T-helper 2 cell (primary cell): ENCODE measurements around the gene TCF7L1.
"Not testable (repeated sequence)": the region's sequence is repeated elsewhere in the genome, so short reads cannot be mapped to it uniquely, and the experiment has no call there.

Source experiments
- DNase-seq, 5 experiments: peaks; one replicate each; pipeline versions ENCODE4 v3.0.0 to v3.0.0-alpha.2; 2012 to 2022

The TCF7L1 gene

DNA sequence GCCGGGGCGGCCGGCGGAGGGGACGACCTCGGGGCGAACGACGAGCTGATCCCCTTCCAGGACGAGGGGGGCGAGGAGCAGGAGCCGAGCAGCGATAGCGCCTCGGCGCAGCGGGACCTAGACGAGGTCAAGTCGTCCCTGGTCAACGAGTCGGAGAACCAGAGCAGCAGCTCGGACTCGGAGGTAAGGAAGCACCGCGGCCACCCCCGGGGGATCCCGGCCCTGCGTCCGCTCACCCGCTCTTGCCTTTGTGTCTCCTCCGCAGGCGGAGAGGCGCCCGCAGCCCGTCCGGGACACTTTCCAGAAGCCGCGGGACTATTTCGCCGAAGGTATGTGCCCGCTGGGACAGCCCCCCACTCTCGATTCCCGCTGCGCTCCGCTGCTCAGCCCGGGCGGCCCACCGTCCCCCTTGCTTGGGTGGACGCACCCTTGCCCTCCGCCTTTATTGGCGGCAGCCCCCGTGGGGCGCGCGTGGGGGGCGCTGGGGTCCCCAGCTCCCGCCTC lies 611 bp downstream of the TCF7L1 start:
- peak in 1 of 5 experiments; percentile 8 for DNase-seq

DNA sequence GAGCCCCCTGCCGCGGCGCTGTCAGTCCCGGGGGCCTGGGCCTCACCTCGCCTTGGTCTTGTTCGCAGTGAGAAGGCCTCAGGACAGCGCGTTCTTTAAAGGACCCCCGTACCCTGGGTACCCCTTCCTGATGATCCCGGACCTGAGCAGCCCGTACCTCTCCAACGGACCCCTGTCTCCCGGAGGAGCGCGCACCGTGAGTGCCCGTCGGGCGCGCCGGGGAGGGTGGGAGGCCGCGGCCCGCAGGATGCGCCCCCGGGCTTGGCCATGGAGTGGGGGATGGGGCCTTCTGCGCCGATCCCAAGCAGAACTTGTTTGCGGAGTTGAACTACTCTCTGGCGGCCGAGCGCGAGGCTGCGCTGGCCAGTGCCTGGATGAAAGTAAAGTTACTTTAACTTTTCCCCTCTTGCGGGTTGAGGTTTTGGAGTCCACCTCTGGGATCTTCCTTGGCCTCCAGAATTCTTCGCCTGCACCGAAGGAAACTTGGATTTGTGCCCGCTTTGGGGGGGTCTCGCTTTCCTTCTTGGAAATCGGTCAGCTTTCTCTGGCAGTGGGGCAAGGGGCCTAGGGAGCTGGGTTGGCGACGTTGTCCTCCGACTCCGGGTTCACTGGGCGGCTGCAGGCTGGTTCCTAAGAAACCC lies 1.2 kb downstream of the TCF7L1 start:
- DNase-seq = no peak

DNA sequence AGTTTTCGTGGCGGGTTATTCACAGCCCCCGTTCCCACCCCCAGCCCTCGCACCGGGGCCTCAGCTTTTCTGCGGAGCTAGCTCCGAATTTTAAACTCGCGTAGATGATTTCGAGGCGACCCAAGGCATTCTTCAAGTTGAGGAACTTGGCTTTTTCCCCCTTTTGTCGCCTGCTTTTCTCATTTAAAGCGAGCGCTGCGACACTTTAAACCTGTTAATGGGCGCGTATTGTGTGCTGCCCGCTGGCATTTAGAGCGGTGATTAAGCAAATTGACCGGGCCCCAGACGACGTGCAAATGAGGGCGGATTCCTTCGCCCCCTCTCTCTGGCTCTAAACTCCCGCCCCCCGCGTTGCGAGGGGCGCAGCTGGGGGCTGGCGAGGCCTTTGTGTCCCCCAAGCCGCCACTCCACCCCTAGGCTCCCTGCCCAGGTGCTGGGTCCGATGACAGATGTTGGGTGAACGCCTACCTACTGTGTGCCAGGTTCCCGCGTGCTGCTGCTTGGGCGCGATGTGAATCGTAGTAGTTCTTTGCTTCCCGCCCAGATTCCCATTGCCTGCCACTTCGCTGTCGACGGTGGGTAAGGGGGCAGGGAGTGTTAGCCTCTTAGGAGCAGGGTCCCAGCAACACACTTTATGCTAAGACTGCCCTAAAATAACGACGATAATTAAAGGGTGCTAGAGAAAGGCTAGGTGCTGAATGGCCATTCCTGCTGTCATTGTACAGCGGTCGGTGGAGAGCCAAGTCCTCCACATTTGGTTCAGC lies 1.9 kb downstream of the TCF7L1 start:
- no peak for DNase-seq

DNA sequence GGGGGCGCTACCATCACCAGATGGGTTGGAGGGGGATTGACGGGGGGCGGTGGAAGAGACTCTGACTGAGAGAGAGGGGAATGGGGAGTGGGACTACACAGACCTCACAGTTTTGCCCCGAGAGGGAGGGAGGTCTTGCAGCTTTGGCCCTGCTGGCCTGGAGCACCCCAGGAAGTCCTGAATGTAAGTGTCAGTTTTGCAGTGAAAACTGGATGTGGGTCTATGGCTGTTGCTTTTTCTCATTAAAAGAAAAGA lies 2.4 kb downstream of the TCF7L1 start:
- no peak for DNase-seq

DNA sequence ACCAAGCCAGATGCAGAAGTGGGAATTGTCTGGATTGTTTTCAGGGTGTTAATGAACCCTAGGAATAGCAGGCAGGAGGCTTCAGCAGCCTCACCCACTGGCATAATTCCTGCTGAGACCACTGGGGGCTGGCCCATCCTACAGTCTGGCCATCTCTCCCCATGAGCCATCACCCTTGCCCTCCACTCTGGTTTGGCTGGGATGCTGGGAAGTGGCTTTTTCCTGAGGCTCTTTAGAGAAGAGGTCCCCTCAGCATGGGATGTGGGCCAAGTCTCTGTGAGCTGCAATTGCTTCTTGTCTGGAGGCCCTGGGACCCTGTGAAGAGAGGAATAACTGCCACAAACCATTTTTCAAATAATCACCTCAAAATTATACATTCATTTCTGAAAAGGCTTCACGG lies 4.0 kb downstream of the TCF7L1 start:
- no peak for DNase-seq

DNA sequence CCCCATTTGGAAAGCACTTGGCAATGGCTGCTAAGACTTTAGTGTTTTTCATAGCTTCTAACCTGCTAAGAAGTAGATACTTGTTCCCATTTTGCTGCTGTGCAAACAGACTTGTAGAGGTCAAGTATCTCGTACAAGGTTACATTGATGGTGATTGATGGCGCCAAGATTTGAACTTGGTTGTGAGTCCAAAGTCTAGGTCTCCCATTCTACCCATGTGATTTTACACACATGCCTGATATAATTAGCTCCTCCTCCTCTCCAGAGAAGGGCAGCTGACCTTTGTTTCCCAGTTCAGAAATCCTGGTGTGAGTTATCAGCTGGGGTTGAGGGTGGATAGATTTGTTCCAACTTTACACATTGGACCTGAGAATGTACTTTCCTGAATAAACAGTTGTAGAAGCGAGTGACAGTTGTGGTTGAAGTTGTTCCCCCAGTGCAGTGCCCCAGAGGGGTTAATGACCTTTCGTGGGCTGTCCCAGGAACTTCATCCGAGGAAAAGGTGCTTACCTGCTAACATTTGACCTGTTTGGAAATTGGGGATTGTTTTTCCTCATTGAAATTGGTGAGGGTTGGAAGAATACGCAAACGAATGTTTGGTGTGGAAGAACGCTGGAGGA lies 10.4 kb downstream of the TCF7L1 start:
- DNase-seq = no peak

DNA sequence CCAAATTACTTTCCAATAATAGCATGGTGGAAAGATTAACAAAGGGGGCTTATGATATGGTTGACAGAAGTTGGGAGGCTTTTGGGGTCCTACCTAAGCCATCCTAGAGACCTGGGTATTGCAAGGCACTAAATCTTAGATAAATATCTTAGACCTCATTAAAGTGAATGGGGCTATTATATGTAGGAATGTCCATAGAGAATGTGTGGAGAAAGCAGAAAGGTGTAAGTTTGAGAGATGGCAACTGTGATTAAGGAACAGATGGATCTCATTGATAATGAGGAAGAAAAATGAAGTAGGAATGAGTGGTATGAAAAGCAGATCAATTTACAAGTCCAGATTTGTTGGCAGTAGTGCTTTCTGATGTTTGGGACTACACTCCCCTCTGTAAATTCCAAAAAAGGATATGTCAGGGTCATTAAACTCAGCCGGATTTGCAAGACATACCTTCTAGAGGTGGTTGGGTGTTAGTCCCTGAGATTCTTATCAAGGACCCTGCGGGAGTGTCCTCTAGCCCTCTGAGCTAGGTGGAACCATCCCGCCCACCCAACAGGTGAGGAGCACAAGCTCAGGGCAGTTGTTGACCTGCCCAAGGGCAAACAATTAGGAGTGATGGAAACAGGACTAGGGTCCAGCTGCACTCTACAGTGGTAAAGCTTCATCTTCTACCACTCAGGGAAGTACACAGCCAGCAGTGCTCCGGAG lies 12.1 kb downstream of the TCF7L1 start:
- DNase-seq = no peak

DNA sequence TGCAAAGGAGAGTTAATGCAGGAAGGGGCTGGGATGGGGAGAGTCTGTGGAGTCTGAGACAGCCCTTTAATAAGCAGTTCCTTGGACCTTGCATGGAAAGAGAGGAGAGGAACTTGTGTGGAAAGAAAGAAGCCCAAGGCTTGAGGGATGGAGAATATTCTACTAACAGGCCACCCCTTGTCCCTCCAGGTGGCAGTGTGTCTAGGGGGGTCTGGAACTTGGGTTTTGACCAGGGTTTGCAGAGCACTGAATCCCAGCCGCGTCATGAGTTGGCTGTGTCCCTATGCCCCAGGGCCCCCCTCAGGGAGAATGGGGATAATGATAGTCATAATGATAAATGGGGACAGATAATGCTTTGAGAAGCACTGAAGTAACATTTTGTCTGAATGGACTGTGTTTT lies 15.0 kb downstream of the TCF7L1 start:
- no peak for DNase-seq

DNA sequence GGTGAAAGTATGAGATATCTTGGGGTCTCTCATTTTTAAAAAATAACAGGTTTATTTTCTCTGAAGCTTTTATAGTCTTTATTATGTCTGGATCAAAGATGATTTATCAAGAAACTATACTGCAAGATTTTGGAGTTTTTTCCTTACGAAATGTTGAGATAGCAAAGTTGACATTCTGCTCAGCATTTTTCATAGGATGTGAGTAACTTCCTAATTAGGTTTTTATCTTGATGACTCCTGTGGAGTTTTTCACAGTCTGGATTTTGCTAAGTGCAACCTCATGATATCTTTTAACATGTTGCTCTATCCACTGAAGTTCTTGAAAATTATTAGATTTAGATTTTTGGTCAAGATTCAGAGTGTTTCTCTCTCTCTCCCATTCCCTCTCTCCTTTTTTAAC lies 17.8 kb downstream of the TCF7L1 start:
- DNase-seq = no peak

DNA sequence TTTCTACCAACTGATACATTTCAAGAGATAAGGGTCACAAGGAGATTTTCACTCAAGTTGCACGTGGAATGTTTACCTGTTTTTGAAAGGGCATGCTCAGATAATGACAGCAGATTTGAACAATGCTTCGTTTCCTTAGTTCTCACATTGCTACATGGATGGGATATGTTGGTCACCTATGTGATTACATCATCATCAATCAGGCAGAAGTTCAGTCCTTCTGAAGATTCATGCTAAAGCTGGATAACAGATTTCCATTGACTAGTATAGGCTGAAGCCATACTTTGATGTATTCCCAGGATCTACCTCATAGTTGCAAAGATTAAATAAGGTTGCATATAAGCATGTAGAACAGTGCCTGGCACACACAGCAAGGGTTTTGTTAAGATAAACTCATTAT lies 19.7 kb downstream of the TCF7L1 start:
- no peak for DNase-seq

DNA sequence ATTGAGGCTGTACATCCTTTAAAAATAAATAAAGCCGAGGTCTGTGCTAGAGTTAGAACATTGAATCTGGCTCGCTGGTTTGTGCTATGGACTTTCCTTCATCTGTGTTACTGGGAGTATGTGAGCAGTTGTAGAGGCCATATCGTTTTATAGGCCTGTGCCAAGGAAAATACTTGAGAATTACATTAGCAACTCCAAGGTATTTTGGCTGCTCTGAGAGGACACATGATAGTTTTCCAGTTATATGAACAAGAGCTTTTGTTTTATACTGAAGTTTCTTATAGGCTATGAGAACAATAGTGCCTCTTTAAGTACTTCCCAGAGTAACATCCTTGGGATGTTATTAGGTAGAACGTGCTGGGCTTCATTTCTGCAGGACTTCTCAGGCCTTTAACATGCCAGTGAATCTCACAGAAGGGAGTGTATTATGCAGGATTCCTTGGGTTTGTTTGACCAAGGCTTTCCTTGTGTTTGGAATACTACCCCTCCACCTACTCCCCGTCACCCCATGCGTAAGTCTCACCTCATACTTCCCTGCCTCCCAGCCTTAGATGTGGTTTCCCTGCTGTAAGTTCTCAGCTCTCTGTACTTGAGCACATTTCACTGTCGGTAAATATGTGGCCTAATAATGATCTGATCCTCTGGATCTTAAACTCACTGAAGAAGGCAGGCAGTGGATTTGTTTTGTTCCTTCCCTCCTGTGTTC lies 21.0 kb downstream of the TCF7L1 start:
- no peak for DNase-seq

DNA sequence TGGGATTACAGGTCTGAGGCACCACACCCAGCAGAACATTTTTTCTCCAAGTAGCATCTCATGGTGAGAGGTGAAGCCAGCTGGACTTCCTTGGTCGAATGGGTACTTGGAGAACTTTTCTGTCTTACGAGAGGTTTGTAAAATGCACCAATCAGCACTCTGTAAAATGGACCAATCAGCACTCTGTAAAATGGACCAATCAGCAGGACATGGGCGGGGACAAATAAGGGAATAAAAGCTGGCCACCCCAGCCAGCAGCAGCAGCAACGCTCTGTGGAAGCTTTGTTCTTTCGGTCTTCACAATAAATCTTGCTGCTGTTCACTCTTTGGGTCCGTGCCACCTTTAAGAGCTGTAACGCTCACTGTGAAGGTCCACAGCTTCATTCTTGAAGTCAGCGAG lies 21.9 kb downstream of the TCF7L1 start:
- DNase-seq = not testable (repeated sequence)

DNA sequence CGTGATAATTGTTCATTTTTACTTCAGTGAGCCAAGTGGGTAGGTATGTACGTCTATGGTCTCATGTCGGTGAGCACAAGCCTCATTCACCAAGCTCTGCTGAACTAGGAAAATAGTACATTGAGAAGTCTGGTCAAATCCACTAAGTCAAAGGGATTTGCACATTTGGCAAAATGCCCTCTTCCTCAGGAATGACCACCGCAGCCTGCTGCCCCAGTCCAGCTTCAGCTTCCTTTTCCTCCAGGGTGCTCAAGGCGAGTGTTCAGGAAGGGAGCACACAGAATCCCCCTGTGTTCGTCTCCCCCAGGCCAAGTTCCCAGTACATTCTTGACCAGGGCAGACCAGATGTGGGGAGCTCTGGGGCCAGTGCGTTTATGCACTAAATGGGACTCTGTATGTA lies 23.0 kb downstream of the TCF7L1 start:
- DNase-seq = no peak

DNA sequence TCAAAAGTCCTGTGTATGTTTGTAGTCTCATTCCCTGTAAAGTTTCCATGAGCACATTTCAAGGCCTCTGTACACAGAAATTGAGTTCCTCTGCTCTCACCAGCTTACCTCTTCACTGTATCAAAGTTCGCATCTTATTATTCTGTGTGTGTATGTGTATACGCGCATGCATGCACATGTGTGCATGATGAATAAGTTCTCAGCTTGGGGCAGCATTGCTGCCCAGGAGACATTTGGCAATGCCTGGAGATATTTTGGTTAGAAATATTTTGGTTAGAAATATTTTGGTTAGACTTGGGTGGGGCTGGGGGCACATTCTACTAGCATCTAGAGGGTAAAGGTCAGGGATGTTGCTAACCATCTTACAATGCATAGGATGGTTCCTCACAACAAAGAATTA lies 23.4 kb downstream of the TCF7L1 start:
- DNase-seq = no peak

DNA sequence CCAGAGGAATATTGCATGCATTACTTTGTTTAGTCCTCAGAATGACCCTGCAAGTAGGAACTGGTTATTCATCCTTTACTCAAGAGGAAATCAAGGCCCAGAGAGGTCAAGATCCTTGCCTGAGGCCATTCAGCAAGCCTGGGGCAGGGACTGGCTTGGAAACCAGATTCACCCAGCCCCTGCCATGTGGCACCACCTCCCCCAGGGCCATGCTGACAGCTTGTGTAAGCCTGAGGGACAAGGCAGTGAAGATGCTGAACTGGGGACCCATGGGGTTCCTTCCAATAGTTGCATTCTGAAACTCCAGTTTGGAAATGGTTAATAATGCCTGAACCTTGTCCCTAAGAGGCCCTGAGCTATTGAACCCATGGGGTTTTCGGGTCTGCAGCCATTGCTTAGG lies 24.2 kb downstream of the TCF7L1 start:
- no peak for DNase-seq

DNA sequence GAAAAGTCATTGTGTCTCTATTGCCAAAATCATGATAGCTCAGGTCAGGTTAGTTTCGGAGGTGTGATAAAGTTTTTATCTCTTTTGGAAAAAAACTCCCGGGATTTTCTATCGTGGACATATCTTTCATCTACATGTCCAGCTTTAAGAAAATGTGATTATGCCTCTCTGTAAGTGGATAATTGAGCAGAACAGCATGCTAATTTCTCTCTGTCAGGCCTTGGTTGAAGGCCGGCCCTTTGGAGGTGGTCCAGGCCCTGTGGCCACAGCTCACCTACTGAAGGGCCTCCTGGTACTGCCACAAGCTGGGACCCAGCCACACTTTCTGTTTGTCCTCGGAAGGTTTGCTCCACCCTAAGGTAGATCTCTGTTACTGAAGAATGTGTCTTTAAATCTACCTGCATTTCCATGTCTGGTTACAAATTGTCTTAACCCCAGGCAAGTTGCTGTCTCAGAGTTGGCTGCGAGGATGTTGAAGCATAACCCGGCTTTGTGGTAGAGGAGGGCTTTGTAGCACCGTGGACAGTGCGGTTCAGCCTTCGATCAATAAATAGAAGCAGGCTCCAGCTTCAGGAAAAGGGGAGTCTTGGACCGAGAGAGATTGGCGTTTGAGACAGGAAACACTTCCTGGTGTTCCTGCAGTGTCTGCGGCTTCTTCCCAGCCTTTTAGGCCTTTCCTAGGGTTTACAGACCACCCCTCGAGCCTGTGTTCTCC lies 25.5 kb downstream of the TCF7L1 start:
- DNase-seq = no peak

DNA sequence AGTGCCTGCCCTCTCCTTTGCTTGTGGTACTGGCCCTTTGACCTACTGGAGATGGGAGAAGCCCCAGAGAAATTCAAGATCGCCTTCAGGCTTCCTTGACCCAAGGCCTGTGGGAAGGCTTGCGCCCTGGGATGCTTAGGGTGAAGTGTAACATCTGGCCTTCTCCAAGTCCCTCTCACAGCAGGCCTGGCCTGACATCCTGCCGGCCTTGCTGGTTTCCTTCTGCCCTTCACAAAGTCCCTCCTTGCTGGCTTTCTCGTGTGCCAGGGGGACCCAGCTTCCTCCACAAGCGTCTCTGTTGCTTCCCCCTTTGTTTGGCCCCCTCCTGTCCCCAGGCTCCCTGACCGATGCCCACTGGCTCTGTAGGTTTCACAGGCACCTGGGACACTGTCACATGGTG lies 26.4 kb downstream of the TCF7L1 start:
- DNase-seq = no peak

DNA sequence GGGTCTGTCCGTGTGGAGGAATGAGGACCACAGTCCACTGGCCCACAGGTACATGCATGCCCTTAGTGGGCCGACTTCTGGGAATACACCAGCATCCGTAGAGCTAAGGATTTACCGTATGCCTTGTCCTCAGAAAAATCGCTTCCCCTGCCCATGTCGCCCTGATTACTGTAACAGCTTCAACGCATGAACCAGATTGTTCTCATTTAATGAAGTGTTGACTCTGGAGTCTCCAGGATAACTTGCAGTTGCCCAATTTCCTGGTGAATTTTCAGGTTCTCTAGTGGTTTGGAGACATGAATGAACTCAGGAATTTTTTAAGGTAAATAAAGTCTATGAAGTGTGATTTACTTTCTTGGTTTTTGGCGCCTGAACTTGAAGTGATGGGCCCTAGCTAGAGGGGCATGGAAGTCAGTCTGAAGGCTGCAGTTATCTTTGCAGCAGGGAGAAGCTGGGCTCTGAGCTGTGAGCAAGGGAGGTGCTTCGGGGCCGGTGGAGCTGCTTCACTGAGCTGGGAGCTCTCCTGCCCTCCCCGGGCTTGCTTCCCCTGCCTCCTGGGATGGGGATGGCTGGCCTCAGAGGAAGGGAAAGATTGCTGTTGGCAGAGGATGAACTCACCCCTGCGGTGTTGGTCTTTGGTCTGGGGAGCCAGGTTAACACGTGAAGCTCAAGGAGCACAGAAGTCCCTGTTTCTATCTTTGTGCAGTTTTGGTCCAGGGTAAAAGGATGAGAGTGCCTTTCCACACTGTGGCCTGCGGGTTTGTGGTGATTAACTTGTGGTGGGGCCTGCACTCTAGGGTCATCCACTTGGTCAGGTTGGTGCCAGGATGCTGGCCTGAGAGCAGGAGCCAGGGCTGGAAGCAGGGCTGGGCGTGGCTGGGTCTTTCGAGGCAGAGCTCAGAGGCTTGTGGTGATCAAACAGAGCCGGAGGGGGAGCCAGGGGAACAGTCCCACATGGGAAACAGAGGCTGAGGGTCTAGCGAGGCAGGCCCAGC lies 28.1 kb downstream of the TCF7L1 start:
- DNase-seq = no peak

DNA sequence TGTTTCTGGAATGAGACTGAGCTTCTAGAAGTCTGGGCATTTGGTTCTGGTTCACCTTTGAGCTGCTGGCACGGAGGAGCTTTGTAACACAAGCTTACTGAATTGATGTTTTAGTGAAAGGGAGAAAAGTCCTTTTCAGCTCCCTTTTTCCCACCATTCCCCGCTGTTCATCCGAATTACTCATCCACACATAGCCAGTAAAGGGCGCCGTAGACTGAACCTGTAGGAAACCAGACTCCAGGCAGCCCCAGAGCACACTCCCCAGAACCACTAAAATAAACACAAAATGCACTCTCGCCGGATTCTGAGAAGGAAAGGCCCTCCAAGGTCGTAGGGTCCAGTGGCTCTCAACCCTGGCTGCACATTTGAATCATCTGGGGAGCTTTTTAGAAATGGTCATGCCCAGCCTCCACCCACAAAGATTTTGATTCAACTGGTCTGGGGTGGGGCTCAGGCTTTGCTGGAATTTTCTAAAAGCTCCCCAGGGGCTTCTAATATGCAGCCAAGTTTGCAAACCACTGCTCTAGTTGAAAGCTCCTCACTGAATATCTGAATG lies 29.6 kb downstream of the TCF7L1 start:
- DNase-seq = no peak

DNA sequence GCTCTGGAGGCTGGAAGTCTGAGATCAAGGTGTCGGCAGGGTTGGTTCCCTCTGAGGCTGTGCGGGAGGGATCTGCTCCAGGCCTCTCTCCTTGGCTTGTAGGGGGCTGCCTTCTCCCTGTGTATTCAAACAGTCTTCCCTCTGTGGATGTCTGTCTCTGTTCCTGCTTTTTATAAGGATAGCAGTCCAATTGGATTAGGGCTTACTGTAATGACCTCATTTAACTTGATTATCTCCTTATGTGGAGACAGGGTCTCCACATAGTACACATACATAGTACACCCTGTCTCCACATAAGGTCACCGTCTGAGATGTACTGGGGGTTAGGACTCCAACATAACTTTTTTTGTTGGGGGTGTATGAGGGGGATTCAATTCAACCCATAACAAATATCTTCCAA lies 30.5 kb downstream of the TCF7L1 start:
- no peak for DNase-seq

DNA sequence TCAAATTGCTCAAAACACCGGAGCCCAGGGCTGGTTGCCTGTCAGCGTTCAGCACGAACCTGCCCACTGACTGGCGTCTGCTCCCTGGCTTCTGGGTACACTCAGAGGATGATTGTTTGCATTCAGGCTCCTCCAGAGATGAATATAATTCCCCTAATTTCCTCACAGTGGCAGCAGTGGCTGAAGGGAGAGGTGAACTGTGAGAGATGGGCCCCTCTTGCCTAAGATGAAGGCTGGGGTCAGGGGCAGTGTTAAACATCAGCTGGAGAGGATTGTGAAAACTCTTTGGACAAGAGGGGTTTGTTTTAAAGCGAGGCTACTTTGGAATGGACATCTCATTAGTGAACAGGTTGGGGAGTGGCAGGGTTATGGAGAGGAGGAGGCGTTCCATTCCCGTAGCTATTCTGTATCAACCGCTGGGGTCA lies 31.0 kb downstream of the TCF7L1 start:
- no peak for DNase-seq
